Left renal cortex interstitium (tissue), 4 donors: ENCODE measurements around the gene SDK1. TPM values are rescaled to one million over a fixed set of nuclear protein-coding genes. Genes with fewer than 3 reads are reported as not detected.
"Not testable (repeated sequence)": the region's sequence is repeated elsewhere in the genome, so short reads cannot be mapped to it uniquely, and the experiment has no call there.

ENCODE experiments used
- DNase-seq, 4 donors: peaks; one replicate each; pipeline ENCODE4 v3.0.0-alpha.2; 2013; ENCODE audit warnings: low read depth in 4 of 4, low spot score in 2 of 4, missing footprints in 1 of 4
- polyA plus RNA-seq, 4 donors: library from polyadenylated mRNA; unstranded; fragments of 120-200 nt; gene quantifications; one replicate each; pipeline ENCODE4 v1.2.1, GENCODE V29; 2013; ENCODE audit not compliant: insufficient read length in 4 of 4

SDK1 gene
- polyA plus RNA-seq, 4 donors, result 5.1 to 10.2 (median 6.9) TPM

DNA sequence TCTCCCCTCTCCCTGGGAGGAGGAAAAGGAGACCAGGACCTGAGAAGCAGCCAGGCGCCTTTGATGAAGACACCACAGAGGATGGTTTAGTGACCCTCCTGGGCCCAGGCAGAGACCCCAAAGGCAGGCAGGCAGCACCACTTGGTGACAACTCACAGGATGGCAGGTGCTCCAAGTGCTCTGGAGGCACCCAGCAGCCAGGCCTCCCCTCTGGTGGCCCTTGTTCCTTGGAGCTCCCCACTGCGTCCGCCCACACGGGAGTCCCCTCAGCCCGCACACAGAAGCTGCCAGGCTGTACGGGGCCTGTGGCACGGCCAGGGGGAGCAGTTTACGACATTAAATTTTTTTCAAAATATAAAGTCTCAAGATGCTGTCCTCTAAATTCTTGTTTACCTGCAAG is 773.9 kb downstream of the SDK1 start:
- DNase-seq, result no peak

DNA sequence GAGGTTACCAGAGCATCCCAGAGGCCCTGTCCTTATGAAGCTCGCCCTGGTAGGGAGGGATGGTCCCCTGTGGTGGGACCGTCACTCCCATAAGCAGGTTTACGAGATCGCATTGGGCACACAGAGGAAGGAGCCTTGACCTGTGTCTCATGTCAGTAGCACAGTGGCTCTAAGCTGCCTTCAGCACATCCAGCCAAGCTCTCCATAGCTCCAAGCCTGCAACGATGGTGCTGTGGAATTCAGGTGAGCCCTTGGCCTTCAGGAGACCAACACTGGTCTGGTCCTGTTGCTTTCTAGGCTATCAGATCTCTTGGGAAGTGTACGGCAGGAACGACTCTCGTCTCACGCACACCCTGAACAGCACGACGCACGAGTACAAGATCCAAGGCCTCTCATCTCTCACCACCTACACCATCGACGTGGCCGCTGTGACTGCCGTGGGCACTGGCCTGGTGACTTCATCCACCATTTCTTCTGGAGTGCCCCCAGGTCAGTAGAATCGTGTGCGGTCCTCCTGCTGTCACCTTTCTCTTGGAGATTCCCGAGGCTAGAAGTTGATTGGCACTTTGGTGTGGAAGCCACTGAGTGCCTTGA is 775.7 kb downstream of the SDK1 start:
- no peak for DNase-seq

GRCh38 chr7:4077980-4078379 is 776.9 kb downstream of the SDK1 start:
- no peak for DNase-seq

- DNase-seq, result no peak
These were observed 777.5 kb downstream of the SDK1 start for GRCh38 chr7:4078580-4078979.

GRCh38 chr7:4079366-4079765 is 778.3 kb downstream of the SDK1 start:
- no peak for DNase-seq

DNA sequence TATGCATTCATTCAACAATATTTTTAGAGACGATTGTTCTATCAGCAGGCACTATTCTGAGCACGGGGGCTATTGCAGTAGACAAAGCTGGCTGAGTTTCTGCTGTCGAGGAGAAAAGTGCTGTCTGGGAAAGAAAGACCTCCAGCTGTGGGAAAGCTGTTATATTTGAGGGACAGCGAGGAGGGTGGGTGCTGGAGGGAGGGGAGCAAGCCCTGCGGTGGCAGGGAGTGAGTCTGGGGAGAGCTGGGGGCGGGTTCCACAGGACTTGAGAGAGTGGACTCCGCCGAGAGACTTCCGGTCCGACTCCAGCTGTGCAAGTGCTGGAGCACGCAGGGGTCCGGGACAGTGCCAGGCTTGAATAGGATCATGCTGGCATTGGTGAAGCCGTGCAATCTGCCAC is 778.9 kb downstream of the SDK1 start:
- no peak for DNase-seq

GRCh38 chr7:4080954-4081353 is 779.9 kb downstream of the SDK1 start:
- DNase-seq, result no peak

GRCh38 chr7:4083513-4083912 is 782.5 kb downstream of the SDK1 start:
- no peak for DNase-seq

DNA sequence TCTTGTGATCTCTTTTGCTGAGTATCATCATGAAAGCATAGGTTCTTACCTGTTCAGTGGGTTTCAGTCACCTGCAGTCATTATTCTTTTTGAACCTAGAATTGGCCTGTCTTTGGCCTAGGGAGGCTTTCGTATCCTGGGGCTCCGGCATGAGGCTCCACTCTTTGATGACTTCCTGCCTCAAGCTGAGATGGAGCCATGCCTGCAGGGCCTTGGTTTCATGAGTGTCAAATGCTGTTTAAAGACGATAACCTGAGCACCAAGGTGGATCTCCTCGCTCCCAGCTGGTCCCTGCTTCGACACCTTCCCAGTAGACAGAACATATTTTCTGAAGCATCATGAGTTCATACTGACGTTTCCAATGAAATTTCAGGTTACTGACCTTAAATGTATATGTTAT is 783.2 kb downstream of the SDK1 start:
- DNase-seq, result no peak

DNA sequence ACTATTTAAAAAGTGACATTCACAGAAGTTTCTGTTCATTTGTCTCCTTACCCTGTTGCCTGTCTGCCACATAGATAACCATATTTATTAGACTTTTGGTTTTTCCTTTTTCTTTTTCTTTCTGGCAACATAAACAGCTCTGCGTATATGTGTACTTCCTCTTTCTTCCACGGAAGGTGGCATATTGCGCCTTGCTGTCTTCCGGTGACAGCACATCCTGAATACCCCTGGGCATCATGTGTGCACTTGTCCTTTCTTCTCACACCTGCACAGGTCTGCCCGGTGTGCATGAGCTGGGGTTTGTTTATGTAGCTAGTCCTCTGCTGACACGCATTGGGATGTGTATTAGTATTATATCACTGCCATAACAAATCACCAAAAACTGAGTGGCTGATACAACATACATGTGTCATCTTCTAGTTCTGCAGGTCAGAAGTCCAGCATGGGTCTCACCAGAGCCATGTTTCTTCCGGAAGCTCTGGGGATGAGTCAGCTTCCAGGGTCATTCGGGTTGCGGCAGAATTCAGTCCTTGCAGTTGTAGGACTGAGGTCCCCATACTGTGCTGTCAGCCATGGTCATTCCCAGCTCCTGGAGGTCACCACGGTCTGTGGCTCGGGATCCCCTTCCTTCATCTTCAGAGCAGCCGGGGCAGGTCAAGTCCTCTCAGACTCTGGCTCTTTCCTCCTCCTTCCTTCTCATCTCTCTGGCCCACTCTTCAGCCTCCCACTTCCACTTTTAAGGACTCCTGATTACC is 785.1 kb downstream of the SDK1 start:
- no peak for DNase-seq

DNA sequence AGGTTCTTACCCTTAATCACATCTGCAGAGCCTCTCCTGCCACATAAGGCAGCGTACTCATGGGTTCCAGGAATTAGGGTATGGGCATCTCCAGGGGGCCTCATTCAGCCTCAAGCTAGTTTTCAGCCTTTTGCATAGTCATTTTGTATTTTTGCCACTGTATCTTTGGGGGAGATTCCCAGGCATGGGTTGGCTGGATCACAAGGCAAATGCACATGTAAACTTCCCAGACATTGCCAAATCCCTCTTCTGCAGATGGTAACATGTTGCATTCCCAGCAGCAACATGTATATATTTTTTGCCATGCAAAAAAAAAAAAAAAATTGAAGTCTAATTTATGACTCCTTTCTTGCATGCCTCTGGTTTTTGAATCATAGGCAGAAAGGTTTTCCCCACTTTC is 785.7 kb downstream of the SDK1 start:
- no peak for DNase-seq

- DNase-seq, result no peak
These were observed 790.7 kb downstream of the SDK1 start for GRCh38 chr7:4091767-4092166.

- DNase-seq, result no peak
These were observed 792.0 kb downstream of the SDK1 start for GRCh38 chr7:4093035-4093434.

DNA sequence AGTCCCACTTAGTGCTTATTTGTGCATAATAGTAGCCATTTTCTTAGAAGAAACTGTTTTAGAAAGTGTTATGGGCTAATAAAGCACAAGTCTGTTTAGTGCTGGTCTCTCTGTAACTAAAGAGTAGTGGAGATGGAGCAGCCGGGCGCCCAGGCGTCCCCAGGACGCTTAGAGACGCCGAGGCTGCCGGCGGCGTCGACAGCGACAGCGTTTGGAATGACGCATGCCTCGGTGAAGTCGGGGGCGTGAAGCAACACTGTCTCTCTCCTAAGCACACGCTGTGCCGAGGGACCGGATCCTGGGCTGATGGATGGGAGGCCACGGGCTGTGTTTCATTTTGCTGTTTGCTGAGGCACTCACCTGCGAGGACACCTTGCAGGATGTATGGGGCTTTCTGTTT is 792.4 kb downstream of the SDK1 start:
- DNase-seq, result no peak

- DNase-seq, result not testable (repeated sequence)
These were observed 793.1 kb downstream of the SDK1 start for GRCh38 chr7:4094158-4094557.

GRCh38 chr7:4097001-4097609 is 796.1 kb downstream of the SDK1 start:
- DNase-seq, result no peak

GRCh38 chr7:4098169-4098568 is 797.1 kb downstream of the SDK1 start:
- no peak for DNase-seq

DNA sequence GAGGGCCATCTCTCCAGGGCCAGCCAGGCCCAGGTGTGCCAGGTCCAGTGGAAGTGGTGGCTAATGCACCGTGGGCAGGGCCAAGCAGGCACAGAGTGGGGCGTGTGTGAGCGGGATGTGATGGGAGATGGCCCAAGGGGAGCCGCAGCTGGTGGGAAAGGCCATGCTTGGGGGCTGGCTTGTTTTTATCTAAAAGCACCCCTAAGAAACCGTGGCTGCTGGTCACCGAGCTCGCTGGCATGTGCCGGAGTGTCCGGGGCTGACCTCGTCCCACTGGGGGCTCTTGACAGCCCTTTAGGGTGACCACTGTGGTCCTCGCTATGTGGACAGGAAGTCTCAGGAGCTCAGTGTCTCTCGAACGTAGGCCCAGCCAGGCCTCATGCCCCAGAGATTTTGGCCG is 798.6 kb downstream of the SDK1 start:
- no peak for DNase-seq

- no peak for DNase-seq
These were observed 799.1 kb downstream of the SDK1 start for GRCh38 chr7:4100148-4100547.

DNA sequence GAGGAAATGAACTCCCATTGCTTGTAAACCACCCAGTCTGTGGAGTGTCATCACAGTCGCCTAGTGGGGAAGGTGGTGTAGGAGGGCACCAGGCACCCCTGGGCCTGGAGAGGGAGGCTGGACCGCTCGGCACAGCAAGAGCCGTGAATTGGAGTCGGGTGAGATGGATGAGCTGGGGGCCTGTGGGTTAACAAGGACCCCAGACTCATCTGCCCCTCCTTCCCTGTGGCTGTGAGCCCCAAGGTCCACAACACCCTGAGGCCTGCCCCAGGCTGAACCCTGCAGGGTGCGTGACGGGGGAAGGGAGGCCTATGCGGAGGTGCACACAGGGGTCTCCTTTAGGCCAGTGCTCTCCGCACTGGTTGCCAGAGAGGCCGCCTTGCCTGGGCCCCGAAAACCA is 799.6 kb downstream of the SDK1 start:
- DNase-seq, result no peak

GRCh38 chr7:4102231-4102841 is 801.3 kb downstream of the SDK1 start:
- no peak for DNase-seq
